B cell (primary cell): ENCODE data around the gene POU1F1. TPM values are rescaled to one million over a fixed set of nuclear protein-coding genes. Genes with fewer than 3 reads are reported as not detected.

Source experiments
- ATAC-seq: fragments of 200-7000 bp; cut with Tn5 transposase; one replicate; pipeline ENCODE4 v1.10.0; 2021; ENCODE audit warnings: low read depth, mild to moderate bottlenecking, moderate number of reproducible peaks, moderate library complexity
- CTCF ChIA-PET: fragments of 350-600 bp; sonication (Branson Sonifier 250); formaldehyde crosslinking; loops from one replicate; lab custom pipeline; 2021; ENCODE audit warnings: antibody characterized with exemption, inconsistent platforms; lab: Charles Lee
- POLR2A ChIA-PET: fragments of 350-600 bp; sonication (Branson Sonifier 250); formaldehyde crosslinking; loops from one replicate; lab custom pipeline; 2021; ENCODE audit warnings: antibody characterized with exemption; lab: Charles Lee
- DNase-seq: peaks from one replicate; pipeline ENCODE4 v3.0.0; 2013
- H2AFZ ChIP-seq: 2 replicates; pipeline ENCODE4 v1.6.1; 2012; ENCODE audit warnings: mild to moderate bottlenecking, low read depth, low read length; ENCODE audit not compliant: insufficient read depth, poor library complexity, severe bottlenecking
- H3K27ac ChIP-seq, 2 donors: 1 replicate in 1 of 2; 2 replicates in 1 of 2; pipeline ENCODE4 v1.5.1; 2012 to 2013; ENCODE audit warnings: low read length in 2 of 2, mild to moderate bottlenecking in 2 of 2, moderate library complexity in 1 of 2
- H3K27me3 ChIP-seq, 4 experiments: fragments of 200-600 bp in 1 of 4; sonication (generic) in 1 of 4; replicated peaks in 1 of 4; 1 replicate in 2 of 4; 2 replicates in 2 of 4; pipeline versions ENCODE4 v1.6.1 to v1.7.0; 2013 to 2016; ENCODE audit warnings: low read length in 3 of 4, mild to moderate bottlenecking in 2 of 4, mixed read lengths in 1 of 4, moderate library complexity in 1 of 4; ENCODE audit not compliant: insufficient read depth in 4 of 4, control insufficient read depth in 3 of 4; ENCODE audit errors: control extremely low read depth in 1 of 4
- H3K36me3 ChIP-seq, 2 experiments: replicated peaks in 1 of 2; 1 replicate in 1 of 2; 2 replicates in 1 of 2; pipeline versions ENCODE4 v1.6.1 to v1.7.1; 2013; ENCODE audit warnings: low read length in 1 of 2; ENCODE audit not compliant: insufficient read depth in 2 of 2, control insufficient read depth in 1 of 2; ENCODE audit errors: control extremely low read depth in 1 of 2, extremely low read depth in 1 of 2
- H3K4me1 ChIP-seq, 2 donors: fragments of 200-600 bp in 1 of 2; sonication (generic) in 1 of 2; 1 replicate in 1 of 2; 2 replicates in 1 of 2; pipeline versions ENCODE4 v1.5.1 to v1.6.1; 2013 to 2017; ENCODE audit warnings: low read length in 2 of 2; ENCODE audit not compliant: control insufficient read depth in 2 of 2, insufficient read depth in 2 of 2
- H3K4me2 ChIP-seq: replicated peaks from 2 replicates; pipeline ENCODE3; 2012; ENCODE audit warnings: mild to moderate bottlenecking, low read depth, low read length; ENCODE audit not compliant: poor library complexity, severe bottlenecking
- H3K4me3 ChIP-seq, 5 experiments: fragments of 200-600 bp in 1 of 5; sonication (generic) in 1 of 5; 1 replicate in 3 of 5; 2 replicates in 2 of 5; pipeline versions ENCODE4 v1.5.1 to v1.7.0; 2011 to 2016; ENCODE audit warnings: low read length in 4 of 5, mild to moderate bottlenecking in 4 of 5, low read depth in 2 of 5, control low read depth in 1 of 5, moderate library complexity in 1 of 5; ENCODE audit not compliant: insufficient read depth in 1 of 5; ENCODE audit errors: control extremely low read depth in 1 of 5, extremely low read depth in 1 of 5
- H3K79me2 ChIP-seq: fragments of 200-600 bp; sonication (generic); one replicate; pipeline ENCODE4 v1.6.0; 2016; ENCODE audit warnings: low read length; ENCODE audit not compliant: control insufficient read depth, insufficient read depth
- H3K9ac ChIP-seq: fragments of 200-600 bp; sonication (generic); 2 replicates; pipeline ENCODE4 v1.6.1; 2017; ENCODE audit warnings: mild to moderate bottlenecking, low read length, moderate library complexity
- H3K9me3 ChIP-seq, 3 donors: one replicate each; pipeline versions ENCODE4 v1.6.1 to v1.7.1; 2013; ENCODE audit warnings: low read length in 2 of 3; ENCODE audit not compliant: control insufficient read depth in 2 of 3, insufficient read depth in 1 of 3; ENCODE audit errors: control extremely low read depth in 1 of 3
- H4K20me1 ChIP-seq: 2 replicates; pipeline ENCODE4 v1.6.0; 2012; ENCODE audit warnings: mild to moderate bottlenecking, low read length; ENCODE audit not compliant: insufficient read depth, control insufficient read depth, poor library complexity, severe bottlenecking
- H3K27ac Mint-ChIP-seq: one replicate; pipeline ENCODE4 v1.8.0; 2021; ENCODE audit warnings: mixed read lengths
- H3K27me3 Mint-ChIP-seq: one replicate; pipeline ENCODE4 v1.8.0; 2021; ENCODE audit warnings: mixed read lengths
- H3K4me1 Mint-ChIP-seq: one replicate; pipeline ENCODE4 v1.8.0; 2021; ENCODE audit warnings: mixed read lengths
- H3K4me3 Mint-ChIP-seq: one replicate; pipeline ENCODE4 v1.8.0; 2021; ENCODE audit warnings: mixed read lengths
- H3K9me3 Mint-ChIP-seq: one replicate; pipeline ENCODE4 v1.8.0; 2022; ENCODE audit warnings: mixed read lengths; ENCODE audit not compliant: insufficient read depth
- CTCF ChIP-seq: fragments of 200-600 bp; IDR thresholded peaks from one replicate; pipeline ENCODE4 v1.8.0; 2022; ENCODE audit warnings: antibody characterized with exemption, mild to moderate bottlenecking
- EZH2 ChIP-seq: IDR thresholded peaks from 2 replicates; pipeline ENCODE4 v1.6.1; 2012; ENCODE audit warnings: borderline replicate concordance, low read depth, mild to moderate bottlenecking, moderate library complexity, low read length; ENCODE audit not compliant: insufficient read depth, poor library complexity, severe bottlenecking
- WGBS: methylation state at CpG from one replicate; pipeline ENCODE4 v1.1.5; 2013; ENCODE audit warnings: missing lambda C conversion rate; ENCODE audit not compliant: insufficient coverage; 5-methylcytosine and 5-hydroxymethylcytosine counted together
- intact Hi-C: fragments of 100-400 bp; cut with micrococcal nuclease; formaldehyde crosslinking; loops from one replicate; pipeline ENCODE4 v1.10.0; 2022
- polyA plus RNA-seq: library from polyadenylated mRNA; depleted of rRNA; stranded (reverse); fragments of >200 nt; gene quantifications from 2 replicates; pipeline ENCODE4 v1.2.3, GENCODE V29; 2012
- total RNA-seq, 2 donors: library from RNA; stranded (reverse); fragments of 120-200 nt in 1 of 2; gene quantifications; 1 replicate in 1 of 2; 2 replicates in 1 of 2; pipeline versions ENCODE4 v1.2.3 to v1.2.4, GENCODE V29; 2013 to 2022

The POU1F1 gene
- total and polyA plus RNA-seq, 2 donors (not counting 1 experiment from before 2014, with no cell fraction given): not detected

GRCh38 chr3:87236093-87236492 lies 40.3 kb downstream of the POU1F1 start:
- no peak overlapping the region for H3K4me3 Mint-ChIP-seq
- Histone ChIP-seq H3K27ac (no peak overlapping the region), H2AFZ (no peak overlapping the region), H3K9ac (no peak overlapping the region), H3K36me3 (peaks cover 0 to 11% of the 10 kb centered on the region in 2 experiments), H3K79me2 (peaks cover 59% of the 10 kb centered on the region), H3K4me2 (no peak overlapping the region), H3K27me3 (no peaks in the 10 kb centered on the region), H3K4me1 (no peaks in the 10 kb centered on the region), H3K9me3 (no peaks in the 10 kb centered on the region), H4K20me1 (peaks cover 58% of the 10 kb centered on the region), H3K4me3 (no peak overlapping the region)
- no peak overlapping the region for H3K27ac Mint-ChIP-seq
- no CpG with 5 or more reads among the region's 1 CpG for WGBS
- CTCF ChIA-PET: no interaction called here
- intact Hi-C loops: no loop called here
- no peaks in the 10 kb centered on the region for H3K27me3 Mint-ChIP-seq
- no peaks in the 10 kb centered on the region for H3K9me3 Mint-ChIP-seq
- peaks cover 23% of the 10 kb centered on the region for H3K4me1 Mint-ChIP-seq
- TF ChIP-seq CTCF: no peak
- no peak for TF ChIP-seq EZH2
- POLR2A ChIA-PET: no interaction called here
- DNase-seq (no peak), ATAC-seq (no peak)

GRCh38 chr3:87233805-87234204 lies 42.6 kb downstream of the POU1F1 start:
- Mint-ChIP-seq H3K9me3 (no peaks in the 10 kb centered on the region), H3K27me3 (no peaks in the 10 kb centered on the region), H3K4me1 (peaks cover 44% of the 10 kb centered on the region), H3K4me3 (no peak overlapping the region), H3K27ac (no peak overlapping the region)
- intact Hi-C loops: no loop called here
- no peak for ATAC-seq
- Histone ChIP-seq H3K9ac (no peak overlapping the region), H3K79me2 (peaks cover 82% of the 10 kb centered on the region), H4K20me1 (peaks cover 61% of the 10 kb centered on the region), H3K27ac (no peak overlapping the region), H3K9me3 (no peaks in the 10 kb centered on the region), H3K36me3 (peaks cover 0 to 8% of the 10 kb centered on the region in 2 experiments), H2AFZ (no peak overlapping the region), H3K4me3 (no peak overlapping the region), H3K4me2 (no peak overlapping the region), H3K27me3 (no peaks in the 10 kb centered on the region), H3K4me1 (peaks cover 0 to 4% of the 10 kb centered on the region in 2 donors)
- DNase-seq: no peak
- TF ChIP-seq CTCF (no peak), EZH2 (no peak)
- POLR2A ChIA-PET: no interaction called here
- WGBS: no CpG with 5 or more reads among the region's 1 CpG
- CTCF ChIA-PET: interaction anchor here (2.4 kb wide), 1 partner anchor 25 kb away, joined by 9 read pairs; no protein-coding TSS in a partner anchor
